Right forelimb (tissue), 1 donor: Measurements from ENCODE around the gene GAS5.
"Not testable (repeated sequence)": the region's sequence is repeated elsewhere in the genome, so short reads cannot be mapped to it uniquely, and the experiment has no call there.

Source experiments
- DNase-seq: peaks from one replicate; pipeline ENCODE4 v3.0.0-alpha.2; 2018

GAS5 gene

GRCh38 chr1:173867753-173868265 is at the start of gene GAS5:
TSS of gene GAS5 (minus strand) at chr1:173867989.
- peak; percentile 99 for DNase-seq

GRCh38 chr1:173917149-173917548 is 49.4 kb upstream of the GAS5 start, which contains the start of gene SERPINC1:
TSS of gene SERPINC1 (minus strand) at chr1:173917327. CDS start at chr1:173917259, 68 bp downstream.
- no peak for DNase-seq

- DNase-seq: no peak
Observed at GRCh38 chr1:173916667-173917066, 48.9 kb upstream of the GAS5 start.

- no peak for DNase-seq
Observed at GRCh38 chr1:173915596-173915995, 47.8 kb upstream of the GAS5 start.

GRCh38 chr1:173914366-173914871 is 46.6 kb upstream of the GAS5 start:
- no peak for DNase-seq

GRCh38 chr1:173913111-173913510 is 45.3 kb upstream of the GAS5 start:
- no peak for DNase-seq

- DNase-seq: no peak
Observed at GRCh38 chr1:173903827-173904531, 36.2 kb upstream of the GAS5 start.

- no peak for DNase-seq
Observed at GRCh38 chr1:173900992-173901391, 33.2 kb upstream of the GAS5 start.

GRCh38 chr1:173900427-173900826 is 32.6 kb upstream of the GAS5 start:
- DNase-seq: no peak

- DNase-seq: no peak
Observed at GRCh38 chr1:173894189-173894588, 26.4 kb upstream of the GAS5 start.

GRCh38 chr1:173893611-173894010 is 25.8 kb upstream of the GAS5 start:
- DNase-seq: no peak

- DNase-seq: no peak
Observed at GRCh38 chr1:173889885-173890284, 22.1 kb upstream of the GAS5 start.

GRCh38 chr1:173888749-173889148 is 21.0 kb upstream of the GAS5 start:
- no peak for DNase-seq

- DNase-seq: no peak
Observed at GRCh38 chr1:173887627-173888026, 19.8 kb upstream of the GAS5 start.

GRCh38 chr1:173886746-173887611 is 19.2 kb upstream of the GAS5 start:
- DNase-seq: no peak

GRCh38 chr1:173884701-173885100 is 16.9 kb upstream of the GAS5 start:
- no peak for DNase-seq

GRCh38 chr1:173881117-173881516 is 13.3 kb upstream of the GAS5 start:
- not testable (repeated sequence) for DNase-seq

- no peak for DNase-seq
Observed at GRCh38 chr1:173878251-173878650, 10.5 kb upstream of the GAS5 start.

- no peak for DNase-seq
Observed at GRCh38 chr1:173876732-173877131, 8.9 kb upstream of the GAS5 start.

GRCh38 chr1:173871500-173871899 is 3.7 kb upstream of the GAS5 start:
- no peak for DNase-seq

GRCh38 chr1:173871091-173871490 is 3.3 kb upstream of the GAS5 start:
- DNase-seq: no peak

- no peak for DNase-seq
Observed at GRCh38 chr1:173870252-173871075, 2.7 kb upstream of the GAS5 start.

GRCh38 chr1:173869021-173869359 is 1.2 kb upstream of the GAS5 start:
- no peak for DNase-seq
